IMR-90 (cell line): Measurements from ENCODE around the gene FBXO4. TPM values are rescaled to one million over a fixed set of nuclear protein-coding genes. Genes with fewer than 3 reads are reported as not detected.

Experiments
- ATAC-seq: fragments of 200-7000 bp; cut with Tn5 transposase; 2 replicates; pipeline ENCODE4 v1.9.1; 2020; ENCODE audit warnings: low read depth, mild to moderate bottlenecking, moderate library complexity
- BruUV-seq: library from RNA; stranded (reverse); fragments of 400-500 nt; replicated peaks from 2 replicates; lab custom pipeline; 2021; lab: Mats Ljungman, UMichigan
- CTCF ChIA-PET: fragments of 300-600 bp; formaldehyde crosslinking; extraction: SDS; loops from one replicate; lab custom pipeline; 2021; ENCODE audit warnings: antibody characterized with exemption; lab: Yijun Ruan, JAX
- POLR2A ChIA-PET: fragments of 300-600 bp; sonication (Branson Sonifier 250); formaldehyde crosslinking; loops from one replicate; lab custom pipeline; 2022; ENCODE audit warnings: antibody characterized with exemption; ENCODE audit not compliant: unreplicated experiment; lab: Charles Lee
- DNase-seq: peaks from one replicate; pipeline ENCODE4 v3.0.0; 2013
- H2AFZ ChIP-seq: replicated peaks from 2 replicates; pipeline ENCODE3; 2013; ENCODE audit warnings: low read length, mild to moderate bottlenecking; ENCODE audit not compliant: poor library complexity
- H2AK5ac ChIP-seq: 2 replicates; pipeline ENCODE4 v1.6.1; 2013; ENCODE audit warnings: low read depth, low read length, inconsistent platforms
- H2AK9ac ChIP-seq: replicated peaks from 2 replicates; pipeline ENCODE3; 2013; ENCODE audit warnings: mild to moderate bottlenecking, low read depth, low read length, moderate library complexity; ENCODE audit not compliant: poor library complexity
- H2BK120ac ChIP-seq: 2 replicates; pipeline ENCODE4 v1.6.1; 2013; ENCODE audit warnings: low read depth, low read length, inconsistent platforms
- H2BK15ac ChIP-seq: 3 replicates; pipeline ENCODE4 v1.6.1; 2013; ENCODE audit warnings: low read depth, low read length, inconsistent platforms
- H2BK20ac ChIP-seq: 2 replicates; pipeline ENCODE4 v1.6.1; 2013; ENCODE audit warnings: low read depth, mild to moderate bottlenecking, inconsistent platforms, low read length, moderate library complexity
- H2BK5ac ChIP-seq: 2 replicates; pipeline ENCODE4 v1.6.1; 2013; ENCODE audit warnings: mild to moderate bottlenecking, low read depth, low read length, inconsistent platforms; ENCODE audit not compliant: poor library complexity, severe bottlenecking
- H3K14ac ChIP-seq: replicated peaks from 2 replicates; pipeline ENCODE4 v1.6.1; 2013; ENCODE audit warnings: low read depth, low read length, inconsistent platforms
- H3K18ac ChIP-seq: 2 replicates; pipeline ENCODE4 v1.6.1; 2013; ENCODE audit warnings: low read depth, low read length, control low read depth
- H3K23ac ChIP-seq: 2 replicates; pipeline ENCODE4 v1.6.1; 2013; ENCODE audit warnings: low read depth, low read length, inconsistent platforms
- H3K27ac ChIP-seq: 2 replicates; pipeline ENCODE4 v1.5.1; 2013; ENCODE audit warnings: mild to moderate bottlenecking, control low read depth, low read length; ENCODE audit not compliant: insufficient read depth
- H3K27me3 ChIP-seq: 2 replicates; pipeline ENCODE4 v1.6.1; 2013; ENCODE audit warnings: low read length; ENCODE audit not compliant: control insufficient read depth, insufficient read depth
- H3K36me3 ChIP-seq: 2 replicates; pipeline ENCODE4 v1.6.1; 2013; ENCODE audit warnings: low read length, mixed read lengths; ENCODE audit not compliant: control insufficient read depth, insufficient read depth
- H3K4ac ChIP-seq: 2 replicates; pipeline ENCODE4 v1.6.1; 2013; ENCODE audit warnings: low read depth, low read length, inconsistent platforms
- H3K4me1 ChIP-seq: 2 replicates; pipeline ENCODE4 v1.6.1; 2013; ENCODE audit warnings: low read length, mixed read lengths; ENCODE audit not compliant: control insufficient read depth, insufficient read depth
- H3K4me2 ChIP-seq: 2 replicates; pipeline ENCODE4 v1.6.1; 2013; ENCODE audit warnings: low read depth, mild to moderate bottlenecking, control low read depth, low read length, moderate library complexity
- H3K4me3 ChIP-seq: 2 replicates; pipeline ENCODE4 v1.5.1; 2013; ENCODE audit warnings: low read depth, mild to moderate bottlenecking, control low read depth, low read length, moderate library complexity; ENCODE audit not compliant: insufficient read depth
- H3K56ac ChIP-seq: 2 replicates; pipeline ENCODE4 v1.6.1; 2013; ENCODE audit warnings: low read length, inconsistent platforms; ENCODE audit not compliant: insufficient read depth; ENCODE audit errors: extremely low read depth
- H3K79me1 ChIP-seq, 2 experiments: 2 replicates each; pipeline ENCODE4 v1.6.1; 2013; ENCODE audit warnings: low read length in 2 of 2, inconsistent platforms in 1 of 2, low read depth in 1 of 2
- H3K9ac ChIP-seq: 2 replicates; pipeline ENCODE4 v1.6.1; 2013; ENCODE audit warnings: low read depth, low read length, control low read depth
- H3K9me1 ChIP-seq: 2 replicates; pipeline ENCODE4 v1.6.1; 2013; ENCODE audit warnings: low read length, inconsistent platforms; ENCODE audit not compliant: insufficient read depth
- H3K9me3 ChIP-seq: 2 replicates; pipeline ENCODE4 v1.6.1; 2013; ENCODE audit warnings: low read length; ENCODE audit not compliant: control insufficient read depth, insufficient read depth
- H4K20me1 ChIP-seq: 2 replicates; pipeline ENCODE4 v1.6.1; 2013; ENCODE audit warnings: low read length, inconsistent platforms; ENCODE audit not compliant: insufficient read depth
- H4K5ac ChIP-seq: 2 replicates; pipeline ENCODE4 v1.6.1; 2013; ENCODE audit warnings: mild to moderate bottlenecking, low read depth, low read length, control low read depth
- H4K8ac ChIP-seq, 2 experiments: 2 replicates each; pipeline ENCODE4 v1.6.1; 2013; ENCODE audit warnings: low read depth in 2 of 2, low read length in 2 of 2, control low read depth in 1 of 2, inconsistent platforms in 1 of 2
- H4K91ac ChIP-seq: 2 replicates; pipeline ENCODE4 v1.6.1; 2013; ENCODE audit warnings: low read depth, low read length, inconsistent platforms; ENCODE audit not compliant: insufficient read depth
- BHLHE40 ChIP-seq: fragments of 150-350 bp; IDR thresholded peaks from 2 replicates; pipeline ENCODE4 v1.6.1; 2016; ENCODE audit warnings: mild to moderate bottlenecking, low read depth, low read length
- CEBPB ChIP-seq: IDR thresholded peaks from 2 replicates; pipeline ENCODE4 v1.6.1; 2012; ENCODE audit warnings: low read depth, low read length, improper control_type of control experiment
- CHD1 ChIP-seq: IDR thresholded peaks from 2 replicates; pipeline ENCODE4 v1.6.1; 2012; ENCODE audit warnings: low read depth, low read length, improper control_type of control experiment
- CTCF ChIP-seq: conservative IDR thresholded peaks from 2 replicates; pipeline ENCODE4 v1.5.1; 2012; ENCODE audit warnings: mild to moderate bottlenecking, low read depth, low read length, improper control_type of control experiment
- ELK1 ChIP-seq: fragments of 150-350 bp; IDR thresholded peaks from 2 replicates; pipeline ENCODE4 v1.6.1; 2016; ENCODE audit warnings: low read depth, mild to moderate bottlenecking, low read length, moderate library complexity, borderline replicate concordance
- FOS ChIP-seq: fragments of 150-350 bp; IDR thresholded peaks from 2 replicates; pipeline ENCODE4 v1.6.1; 2016; ENCODE audit warnings: low read depth, low read length
- MAFK ChIP-seq: IDR thresholded peaks from 2 replicates; pipeline ENCODE4 v1.6.1; 2012; ENCODE audit warnings: low read depth, low read length, improper control_type of control experiment
- MAZ ChIP-seq: IDR thresholded peaks from 2 replicates; pipeline ENCODE4 v1.6.1; 2012; ENCODE audit warnings: low read depth, mild to moderate bottlenecking, low read length, improper control_type of control experiment, moderate library complexity, borderline replicate concordance
- MXI1 ChIP-seq: IDR thresholded peaks from 2 replicates; pipeline ENCODE4 v1.6.1; 2012; ENCODE audit warnings: low read depth, mild to moderate bottlenecking, low read length, moderate library complexity, borderline replicate concordance
- NFE2L2 ChIP-seq: fragments of 150-350 bp; IDR thresholded peaks from 2 replicates; pipeline ENCODE4 v1.6.1; 2016; ENCODE audit warnings: low read depth, mild to moderate bottlenecking, low read length
- POLR2A ChIP-seq: IDR thresholded peaks from 2 replicates; pipeline ENCODE4 v1.6.1; 2012; ENCODE audit warnings: mild to moderate bottlenecking, low read depth, low read length
- RAD21 ChIP-seq: IDR thresholded peaks from 2 replicates; pipeline ENCODE4 v1.6.1; 2012; ENCODE audit warnings: low read length, improper control_type of control experiment
- RCOR1 ChIP-seq: IDR thresholded peaks from 2 replicates; pipeline ENCODE4 v1.6.1; 2012; ENCODE audit warnings: mild to moderate bottlenecking, low read length, improper control_type of control experiment; ENCODE audit not compliant: insufficient replicate concordance
- RFX5 ChIP-seq: IDR thresholded peaks from 2 replicates; pipeline ENCODE4 v1.8.0; 2012; ENCODE audit warnings: low read depth, mild to moderate bottlenecking, low read length, moderate library complexity
- SMC3 ChIP-seq: fragments of 150-350 bp; IDR thresholded peaks from 2 replicates; pipeline ENCODE4 v1.6.1; 2016; ENCODE audit warnings: low read depth, mild to moderate bottlenecking, antibody characterized with exemption, low read length, moderate library complexity
- USF2 ChIP-seq: fragments of 150-350 bp; IDR thresholded peaks from 2 replicates; pipeline ENCODE4 v1.6.1; 2017; ENCODE audit warnings: mild to moderate bottlenecking, antibody characterized with exemption, low read length, low read depth
- WGBS, 2 experiments: methylation state at CpG; one replicate each; pipeline versions ENCODE4 v1.1.5 to v1.1.7; 2013; ENCODE audit warnings: missing lambda C conversion rate in 2 of 2; ENCODE audit not compliant: insufficient read length in 1 of 2; ENCODE audit errors: extremely low coverage in 2 of 2; 5-methylcytosine and 5-hydroxymethylcytosine counted together
- dilution Hi-C: fragments of 300-500 bp; cut with HindIII; formaldehyde crosslinking; loops from one replicate; pipeline ENCODE4 v1.14.3; 2018; ENCODE audit warnings: low sequenced_read_pairs; ENCODE audit not compliant: unreplicated experiment
- in situ Hi-C: fragments of 300-500 bp; cut with MboI; formaldehyde crosslinking; loops from 3 replicates; pipeline ENCODE4 v1.14.3; 2019; ENCODE audit warnings: low sequenced_read_pairs, inconsistent platforms, mixed read lengths
- intact Hi-C: fragments of 100-400 bp; cut with micrococcal nuclease; formaldehyde crosslinking; loops from 2 replicates; pipeline ENCODE4 v1.10.0; 2022
- polyA plus RNA-seq, 3 experiments: library from polyadenylated mRNA; depleted of rRNA; stranded (reverse); fragments of >200 nt; gene quantifications; 2 replicates each; pipeline ENCODE4 v1.2.3, GENCODE V29; 2012; ENCODE audit warnings: low replicate concordance in 1 of 3
- total RNA-seq: library from RNA; depleted of rRNA; stranded (reverse); fragments of >200 nt; gene quantifications from 2 replicates; pipeline ENCODE4 v1.2.3, GENCODE V29; 2012

Gene FBXO4
- total and polyA plus RNA-seq, 2 of the 4 experiments (the other 2 are of a cell fraction): 3.5 to 4.1 TPM

GRCh38 chr5:41951224-41951623, 26.1 kb downstream of the FBXO4 start:
- H2BK20ac ChIP-seq: no peak overlapping the region
- no peak overlapping the region for H4K5ac ChIP-seq
- no peak overlapping the region for H3K14ac ChIP-seq
- no peaks in the 10 kb centered on the region for H3K36me3 ChIP-seq
- in situ Hi-C loops: no loop called here
- no CpG with 5 or more reads among the region's 3 CpGs for WGBS, 2 experiments
- no peak overlapping the region for H2BK120ac ChIP-seq
- H3K27ac ChIP-seq: no peak overlapping the region
- no peak overlapping the region for H3K4ac ChIP-seq
- intact Hi-C loops: no loop called here
- no peaks in the 10 kb centered on the region for H4K20me1 ChIP-seq
- BruUV-seq: no TSS peak
- no peaks in the 10 kb centered on the region; the same call in 1 of the 2 replicates for H3K9me1 ChIP-seq
- no peak overlapping the region for H2AFZ ChIP-seq
- ChIA-PET POLR2A (no interaction called here), CTCF (no interaction called here)
- H2AK5ac ChIP-seq: no peak overlapping the region
- no peak overlapping the region for H3K18ac ChIP-seq
- no peak overlapping the region for H4K91ac ChIP-seq
- H3K4me3 ChIP-seq: no peak overlapping the region
- no peak overlapping the region for H4K8ac ChIP-seq
- no peak overlapping the region for H3K9ac ChIP-seq
- H3K23ac ChIP-seq: no peak overlapping the region
- TF ChIP-seq RAD21 (no peak), CHD1 (no peak), ELK1 (no peak), MXI1 (no peak), BHLHE40 (no peak), MAFK (no peak), FOS (no peak), SMC3 (no peak), CEBPB (no peak), RCOR1 (no peak), NFE2L2 (no peak), CTCF (no peak), USF2 (no peak), POLR2A (no peak), RFX5 (no peak), MAZ (no peak)
- ATAC-seq (no peak), DNase-seq (no peak)
- no peaks in the 10 kb centered on the region for H3K9me3 ChIP-seq
- H3K4me2 ChIP-seq: no peak overlapping the region
- no peak overlapping the region for H2BK15ac ChIP-seq
- H3K56ac ChIP-seq: no peak overlapping the region
- no peaks in the 10 kb centered on the region for H3K4me1 ChIP-seq
- dilution Hi-C loops: no loop called here
- no peak overlapping the region for H2BK5ac ChIP-seq
- H3K27me3 ChIP-seq: no peaks in the 10 kb centered on the region
- no peaks in the 10 kb centered on the region for H3K79me1 ChIP-seq
- H2AK9ac ChIP-seq: no peak overlapping the region
